GM21360 (cell line): Measurements from ENCODE around the gene MBNL1.
"Not testable (repeated sequence)": the region's sequence is repeated elsewhere in the genome, so short reads cannot be mapped to it uniquely, and the experiment has no call there.

Experiments used
- ATAC-seq: cut with Tn5 transposase; IDR thresholded peaks from one replicate; pipeline ENCODE4 v1.9.1; 2021; ENCODE audit warnings: mild to moderate bottlenecking, moderate library complexity; ENCODE audit not compliant: unreplicated experiment

The MBNL1 gene

DNA sequence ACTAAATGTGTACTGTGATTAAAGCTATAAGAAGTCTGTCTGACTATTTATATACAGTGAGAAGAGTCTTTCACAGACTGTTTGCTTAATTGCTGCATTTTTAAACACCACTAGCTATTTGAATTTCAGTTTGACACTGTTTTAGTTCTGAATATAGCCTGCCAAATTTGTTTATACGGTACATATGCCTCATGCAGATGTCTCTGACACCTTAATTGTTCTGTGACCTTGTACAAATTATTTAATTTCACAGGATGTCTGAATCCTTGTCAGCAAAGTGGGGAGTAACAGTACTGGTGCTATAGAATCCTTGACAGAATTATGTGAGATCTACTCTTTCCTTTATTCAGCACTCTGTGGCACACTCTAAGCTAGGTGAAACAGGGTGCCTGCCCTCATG lies 125.5 kb downstream of the MBNL1 start:
- ATAC-seq = no peak

DNA sequence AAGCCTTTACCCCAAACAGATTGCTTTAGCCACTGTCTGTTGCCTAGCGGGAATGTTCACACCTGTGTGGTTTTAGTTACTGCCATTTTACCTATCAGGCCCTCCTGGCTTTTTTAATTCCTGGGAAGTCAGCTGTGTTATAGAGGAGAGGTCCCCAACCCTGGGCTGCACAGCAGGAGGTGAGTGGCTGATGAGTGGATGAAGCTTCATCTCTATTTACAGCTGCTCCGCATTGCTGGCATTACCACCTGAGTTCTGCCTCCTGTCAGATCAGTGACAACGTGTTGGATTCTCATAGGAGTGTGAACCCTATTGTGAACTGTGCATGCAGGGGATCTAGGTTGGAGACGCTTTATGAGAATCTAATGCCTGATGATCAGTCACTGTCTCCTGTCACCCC lies 127.0 kb downstream of the MBNL1 start:
- ATAC-seq = no peak

DNA sequence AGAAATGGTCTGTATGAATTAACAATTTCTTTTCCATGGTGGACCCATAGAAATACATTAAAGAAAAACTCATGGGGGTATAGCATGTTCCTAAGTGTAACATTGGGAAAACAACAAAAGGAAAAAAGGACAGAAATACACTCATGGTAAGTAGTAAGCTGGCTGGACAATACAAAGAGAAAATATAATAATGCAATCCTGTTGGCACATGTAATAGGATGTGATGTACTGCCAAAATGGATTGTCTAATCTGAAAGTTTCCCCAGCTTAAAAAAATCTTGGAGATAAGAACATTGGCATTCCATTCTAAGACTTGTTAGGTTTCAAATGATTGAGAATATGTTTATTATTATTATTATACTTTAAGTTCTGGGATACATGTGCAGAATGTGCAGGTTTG lies 128.1 kb downstream of the MBNL1 start:
- ATAC-seq = no peak

DNA sequence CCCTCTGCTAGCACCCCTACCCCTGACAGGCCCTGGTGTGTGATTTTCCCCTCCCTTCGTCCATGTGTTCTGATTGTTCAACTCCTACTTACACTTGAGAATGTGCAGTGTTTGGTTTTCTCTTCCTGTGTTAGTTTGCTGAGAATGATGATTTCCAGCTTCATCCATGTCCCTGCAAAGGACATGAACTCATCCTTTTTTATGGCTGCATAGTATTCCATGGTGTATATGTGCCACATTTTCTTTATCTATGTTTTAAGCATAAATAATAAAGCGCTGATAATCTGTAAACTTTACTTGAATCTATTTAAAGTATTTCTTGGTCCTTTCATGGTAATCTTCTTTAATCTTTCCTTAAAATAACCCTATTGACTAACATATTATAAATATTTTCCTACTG lies 128.6 kb downstream of the MBNL1 start:
- ATAC-seq = not testable (repeated sequence)

DNA sequence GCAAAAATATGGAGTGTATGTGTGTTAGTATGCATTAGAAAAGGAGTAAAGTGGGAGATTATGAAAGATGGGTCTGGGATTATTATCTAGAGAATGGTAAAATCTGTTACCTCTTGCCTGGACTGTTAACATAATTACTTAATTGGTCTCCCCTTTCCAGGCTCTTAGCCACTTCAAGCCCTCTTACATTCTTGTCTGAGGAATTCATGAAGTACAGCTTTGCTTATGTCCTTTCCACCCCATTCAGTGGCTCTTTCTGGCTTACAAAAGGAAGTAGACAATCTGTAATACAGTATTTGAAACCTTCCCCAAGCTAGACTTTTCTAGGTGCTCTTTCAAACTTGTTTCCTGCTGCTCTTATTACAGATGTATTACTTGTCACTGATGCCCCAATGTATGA lies 129.8 kb downstream of the MBNL1 start:
- ATAC-seq = no peak

DNA sequence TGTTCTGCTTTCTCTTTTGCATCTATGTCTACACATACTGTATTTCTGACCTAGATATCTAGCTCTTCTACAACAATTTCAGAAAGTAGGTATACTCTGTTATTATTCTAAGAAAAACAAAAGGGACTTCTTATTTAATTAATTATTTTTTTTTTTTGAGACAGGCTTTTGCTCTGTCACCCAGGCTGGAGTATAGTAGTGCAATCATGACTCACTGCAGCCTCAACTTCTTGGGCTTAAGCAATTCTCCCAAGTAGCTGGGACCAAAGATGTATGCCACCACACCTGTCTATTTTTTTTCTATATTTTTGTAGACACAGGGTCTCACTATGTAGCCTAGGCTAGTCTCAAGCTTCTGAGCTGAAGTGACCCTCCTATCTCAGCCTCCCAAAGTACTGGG lies 130.6 kb downstream of the MBNL1 start:
- ATAC-seq = no peak

DNA sequence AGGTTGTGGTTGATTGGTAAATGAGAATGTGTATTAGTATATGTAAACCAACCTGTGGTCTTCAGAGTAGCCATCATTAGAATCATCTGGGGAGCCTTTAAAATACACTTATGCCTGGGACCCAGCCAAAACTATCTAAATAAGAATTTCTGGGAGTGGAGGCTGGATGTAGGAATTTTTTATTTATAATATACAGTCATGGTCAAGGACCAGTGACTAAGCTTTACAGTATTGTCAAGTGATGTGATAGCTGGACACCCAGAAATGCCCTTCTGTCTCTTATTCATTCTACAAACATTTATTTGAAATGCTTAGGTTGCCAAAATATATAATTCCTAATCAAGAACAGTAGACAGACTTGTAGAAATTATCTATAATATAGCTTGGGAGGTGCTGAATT lies 132.2 kb downstream of the MBNL1 start:
- ATAC-seq = no peak

DNA sequence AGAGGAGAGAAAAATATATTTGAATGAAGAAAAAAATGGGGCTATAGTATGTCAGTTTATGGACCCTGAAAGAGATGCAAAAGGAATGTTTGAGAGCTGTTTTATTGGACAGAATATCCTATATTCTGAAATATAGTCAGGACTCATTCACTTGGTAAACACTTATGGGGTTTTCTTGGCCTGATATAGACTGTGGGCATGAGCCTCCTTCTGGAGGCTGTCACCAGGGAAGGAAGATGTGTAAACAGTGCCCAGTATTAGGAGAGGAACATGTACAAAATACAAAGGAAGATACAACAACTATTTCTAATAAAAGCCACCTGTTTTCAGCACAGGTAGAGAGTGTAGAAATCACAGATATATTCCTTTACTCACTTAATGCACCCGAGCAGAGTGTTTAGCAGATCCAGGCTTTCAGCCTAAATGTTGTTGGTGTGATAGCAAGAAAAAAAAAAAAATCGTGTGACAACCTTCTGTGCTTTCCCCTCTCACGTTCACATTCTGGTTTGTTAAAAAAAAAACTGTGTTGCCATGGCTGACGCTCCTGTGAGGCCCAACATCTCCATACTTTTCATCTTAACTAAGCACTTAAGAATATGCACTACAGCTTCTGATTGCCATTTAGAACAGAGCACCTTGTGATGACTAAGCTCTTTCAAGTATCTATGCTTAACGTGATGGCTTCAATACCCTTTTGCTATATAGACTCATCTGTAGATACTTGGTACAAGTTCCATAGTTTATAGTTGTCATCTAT lies 134.1 kb downstream of the MBNL1 start:
- no peak for ATAC-seq

DNA sequence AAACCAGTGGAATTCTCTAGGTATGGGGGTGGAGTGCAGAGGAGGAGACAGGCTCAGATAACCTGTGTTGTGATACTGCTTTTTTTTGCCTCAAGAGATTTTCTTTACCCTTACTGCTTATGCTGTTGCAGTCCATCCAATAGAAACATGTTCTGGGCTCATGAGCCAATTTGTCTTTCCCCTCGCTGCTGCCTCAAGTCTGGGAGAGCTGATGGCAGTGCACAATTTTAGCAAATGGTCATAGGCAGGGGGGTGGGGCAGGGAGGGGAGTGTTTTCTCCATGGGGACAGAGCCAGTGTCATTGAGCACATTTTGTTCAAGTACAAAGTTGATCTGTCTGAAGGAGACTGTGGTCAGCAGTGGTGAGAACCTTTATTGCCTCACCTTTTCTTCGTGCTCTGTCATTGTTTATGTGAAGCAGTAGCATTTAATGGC lies 134.9 kb downstream of the MBNL1 start:
- ATAC-seq = no peak

DNA sequence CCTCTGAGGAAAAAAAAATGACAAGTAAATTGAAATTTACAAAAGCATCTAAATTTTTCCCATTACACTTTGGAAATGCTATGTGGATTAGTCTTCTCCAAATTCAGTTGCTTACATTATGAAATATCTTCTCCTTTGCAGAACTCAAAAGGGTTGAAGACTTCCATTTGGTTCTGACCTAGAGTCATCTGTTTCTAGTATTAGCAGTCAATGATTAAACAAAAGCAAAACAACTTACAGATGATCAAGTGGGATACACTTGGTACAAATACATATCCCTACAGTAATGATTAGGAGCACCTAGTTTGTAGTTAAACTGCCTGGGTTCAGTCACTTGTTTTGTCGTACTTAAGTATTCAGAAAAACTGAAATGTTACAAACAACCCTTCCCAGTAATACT lies 136.2 kb downstream of the MBNL1 start:
- no peak for ATAC-seq

DNA sequence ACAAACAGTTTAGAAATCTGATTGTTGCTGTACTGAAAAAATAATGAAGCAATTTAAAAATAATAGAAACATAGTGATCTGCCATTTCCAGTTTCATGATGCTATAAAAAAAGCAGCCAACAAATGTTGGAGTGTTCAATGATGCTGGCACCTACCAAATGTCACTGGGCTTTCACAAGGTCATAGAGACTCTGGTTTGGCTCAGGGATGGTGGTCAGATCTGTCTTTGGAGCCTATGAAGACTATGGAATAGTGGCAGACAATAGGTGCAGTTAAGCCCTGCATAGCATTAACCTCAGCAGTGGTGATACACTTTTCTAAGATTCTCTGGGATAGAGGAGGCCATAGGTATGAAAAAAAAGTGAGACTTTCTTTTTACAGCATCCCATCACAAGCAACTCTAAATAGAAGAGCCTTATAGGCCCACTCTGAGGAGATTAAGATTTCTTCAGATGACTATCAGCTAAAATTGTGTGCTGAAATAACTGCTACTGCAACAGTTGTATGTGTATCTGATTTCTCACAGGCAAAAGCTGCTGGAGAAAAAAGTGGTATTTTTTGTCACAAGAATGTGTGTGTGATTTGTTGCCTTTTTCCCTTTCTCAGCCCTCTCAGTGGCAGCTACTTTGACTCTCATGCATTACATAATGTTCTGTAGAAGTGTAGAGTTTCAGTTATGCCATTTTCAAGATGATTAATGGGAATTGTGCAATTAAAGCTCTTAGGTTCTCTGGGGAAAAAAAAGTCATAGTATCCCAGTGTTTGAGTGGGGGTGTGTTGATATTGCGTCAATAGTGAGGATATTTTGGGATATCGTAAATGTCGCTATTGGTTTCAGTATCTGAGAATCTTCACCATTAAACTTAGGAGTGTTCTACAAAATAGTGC lies 137.4 kb downstream of the MBNL1 start:
- no peak for ATAC-seq

DNA sequence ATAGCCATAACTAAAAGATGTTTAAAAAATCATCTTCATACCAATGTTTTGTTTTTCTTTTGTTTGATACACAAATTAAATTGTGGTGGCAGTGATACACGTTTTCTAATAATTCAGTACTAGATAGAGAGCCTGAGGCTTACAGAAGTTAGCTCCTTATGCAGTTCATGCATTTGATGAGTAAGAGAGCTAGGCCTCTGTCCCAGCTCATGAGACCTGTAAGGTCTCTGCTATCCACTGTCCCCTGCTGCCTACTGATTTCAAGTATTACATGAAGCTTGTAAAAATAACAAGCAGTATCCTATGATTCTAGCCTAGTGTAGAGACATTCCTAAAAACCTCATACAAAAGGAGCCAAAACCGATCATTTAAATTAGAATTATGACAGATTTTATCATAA lies 144.5 kb downstream of the MBNL1 start:
- ATAC-seq = no peak

DNA sequence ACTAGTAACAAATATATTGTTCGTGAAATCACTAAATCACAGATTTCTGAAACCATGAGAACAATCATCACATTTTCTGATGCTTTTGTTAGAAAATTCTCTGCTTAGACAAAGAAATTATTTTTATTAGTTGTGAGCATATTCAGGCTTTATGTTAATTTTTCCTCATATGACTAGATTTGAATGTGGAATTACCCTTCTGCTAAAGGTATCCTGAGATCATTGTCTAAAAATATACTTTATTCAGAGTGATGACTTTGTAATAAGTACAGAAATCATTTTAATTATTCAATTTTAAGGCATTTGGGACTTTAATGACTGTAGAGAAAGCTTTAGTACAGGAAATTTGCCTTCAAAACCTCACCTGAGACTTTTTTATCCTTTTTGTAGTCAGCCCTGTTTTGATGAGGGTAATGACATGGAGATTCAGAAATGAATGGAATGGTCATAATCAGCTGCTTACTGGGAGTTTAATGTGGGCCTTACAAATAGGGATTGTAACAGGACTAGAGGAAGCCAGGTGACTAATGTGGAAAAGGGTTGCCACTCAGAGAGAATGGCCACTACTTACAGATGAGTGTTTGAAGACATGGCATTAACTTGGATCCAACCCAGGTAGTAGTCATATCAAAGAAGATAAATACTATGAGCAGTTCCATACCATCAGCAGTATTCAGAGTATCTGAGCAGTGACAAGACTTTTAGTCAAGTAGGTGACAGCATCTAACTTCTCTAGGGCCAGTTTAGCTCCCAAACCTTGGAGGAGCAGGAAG lies 148.3 kb downstream of the MBNL1 start:
- ATAC-seq = no peak

DNA sequence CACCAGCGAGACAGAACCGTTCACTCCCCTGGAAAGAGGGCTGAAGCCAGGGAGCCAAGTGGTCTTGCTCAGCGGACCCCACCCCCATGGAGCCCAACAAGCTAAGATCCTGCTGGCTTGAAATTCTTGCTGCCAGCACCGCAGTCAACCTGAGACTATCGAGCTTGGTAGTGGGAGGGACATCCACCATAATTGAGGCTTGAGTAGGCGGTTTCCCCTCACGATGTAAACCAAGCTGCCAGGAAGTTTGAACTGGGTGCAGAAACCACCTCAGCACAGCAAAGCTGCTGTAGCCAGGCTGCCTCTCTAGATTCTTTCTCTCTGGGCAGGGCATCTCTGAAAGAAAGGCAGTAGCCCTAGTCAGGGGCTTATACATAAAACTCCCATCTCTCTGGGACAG lies 151.0 kb downstream of the MBNL1 start:
- no peak for ATAC-seq

DNA sequence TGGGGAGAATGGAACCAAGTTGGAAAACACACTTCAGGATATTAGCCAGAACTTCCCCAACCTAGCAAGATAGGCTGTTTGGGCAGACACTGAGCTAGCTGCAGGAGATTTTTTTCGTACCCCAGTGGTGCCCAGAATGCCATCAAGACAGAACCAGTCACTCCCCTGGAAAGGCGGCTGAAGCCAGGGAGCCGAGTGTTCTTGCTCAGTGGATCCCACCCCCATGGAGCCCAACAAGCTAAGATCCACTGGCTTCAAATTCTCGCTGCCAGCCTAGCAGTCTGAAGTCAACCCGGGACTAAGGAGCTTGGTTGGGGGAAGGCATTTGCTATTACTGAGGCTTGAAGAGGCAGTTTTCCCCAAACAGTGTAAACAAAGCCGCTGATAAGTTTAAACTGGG lies 152.4 kb downstream of the MBNL1 start:
- no peak for ATAC-seq

DNA sequence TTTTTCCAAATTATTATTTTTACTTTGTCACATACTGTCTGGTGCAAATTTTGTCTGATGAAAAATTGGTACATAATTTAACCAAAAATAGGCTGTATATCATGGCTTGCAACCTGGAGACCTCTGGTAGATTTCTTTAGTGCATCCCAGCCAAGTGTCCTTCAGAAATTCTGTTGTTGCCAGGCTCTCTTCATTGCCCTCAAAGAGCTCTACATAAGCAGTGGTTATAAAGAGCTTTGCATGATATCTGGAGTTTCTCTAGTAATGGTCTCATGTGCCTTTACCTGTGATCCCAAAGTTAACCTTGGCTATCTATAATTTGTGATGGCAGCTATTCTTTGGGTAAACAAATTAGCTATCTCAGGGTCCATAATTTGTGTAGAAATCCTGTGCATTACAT lies 157.7 kb downstream of the MBNL1 start:
- ATAC-seq = no peak

DNA sequence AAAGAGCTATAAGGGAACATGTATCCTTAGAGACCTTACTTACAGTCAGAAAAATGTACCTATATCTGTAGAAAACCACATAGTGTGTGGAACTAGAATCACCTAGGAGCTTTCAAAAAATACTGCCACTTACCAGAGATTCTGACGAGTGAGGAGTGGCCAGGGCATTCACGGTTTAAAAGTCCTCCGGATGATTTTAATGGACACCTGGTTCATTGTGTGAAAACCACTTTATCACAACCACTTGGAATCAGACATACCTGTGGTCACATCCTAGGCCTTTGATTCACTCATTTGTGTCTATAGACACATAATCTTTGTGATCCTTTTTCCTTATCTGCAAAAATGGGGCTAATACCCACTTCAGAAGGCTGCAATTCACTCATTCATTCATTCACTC lies 159.8 kb downstream of the MBNL1 start:
- no peak for ATAC-seq

DNA sequence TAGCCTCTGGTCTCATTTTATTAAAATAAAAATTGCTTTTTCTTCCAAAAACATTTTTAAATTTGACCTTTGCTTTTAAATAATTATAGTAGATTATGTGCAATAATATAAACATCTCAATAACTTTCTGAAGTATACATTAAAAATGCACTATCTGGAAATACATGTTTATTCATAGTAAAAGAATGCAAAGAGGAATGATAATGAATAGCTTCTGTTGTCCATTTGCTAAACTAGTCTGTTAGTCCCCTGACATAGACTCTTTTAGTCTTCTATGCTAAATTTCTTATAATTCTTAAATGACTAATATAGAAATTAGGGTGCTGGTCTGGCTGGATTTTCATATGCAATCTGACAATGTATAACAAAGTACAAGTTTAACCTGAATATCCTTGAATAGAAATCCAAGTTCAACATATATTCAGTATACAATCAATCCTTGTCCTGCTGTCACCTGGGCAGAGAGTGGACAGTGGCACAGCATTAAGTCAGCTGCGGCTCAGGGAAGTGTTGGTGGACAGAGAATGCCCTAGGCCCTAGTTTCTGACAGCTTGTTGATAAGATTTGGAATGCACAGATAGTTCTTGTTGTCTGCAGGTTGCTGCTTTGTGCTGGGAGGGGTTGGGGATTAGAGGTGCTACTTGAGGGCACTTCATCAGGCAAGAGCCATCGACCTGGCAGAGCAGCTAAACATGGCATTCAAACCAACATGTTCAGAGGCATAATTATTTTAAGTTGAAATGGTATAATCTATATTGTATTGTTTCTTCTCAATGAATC lies 161.7 kb downstream of the MBNL1 start:
- ATAC-seq = no peak

DNA sequence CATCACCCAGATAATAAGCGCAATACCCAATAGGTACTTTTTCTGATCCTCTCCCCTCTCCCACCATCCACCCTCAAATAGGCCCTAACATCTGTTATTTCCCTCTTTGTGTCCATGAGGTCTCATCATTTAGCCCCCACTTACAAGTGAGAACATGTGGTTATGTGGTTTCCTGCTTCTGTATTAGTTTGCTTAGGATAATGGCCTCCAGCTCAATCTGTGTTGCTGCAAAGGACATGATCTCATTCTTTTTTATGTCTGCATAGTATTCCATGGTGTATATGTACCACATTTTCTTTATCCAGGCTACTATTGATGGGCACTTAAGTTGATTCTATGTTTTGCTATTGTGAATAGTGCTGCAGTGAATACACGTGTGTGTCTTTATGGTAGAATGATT lies 165.4 kb downstream of the MBNL1 start:
- ATAC-seq = no peak

DNA sequence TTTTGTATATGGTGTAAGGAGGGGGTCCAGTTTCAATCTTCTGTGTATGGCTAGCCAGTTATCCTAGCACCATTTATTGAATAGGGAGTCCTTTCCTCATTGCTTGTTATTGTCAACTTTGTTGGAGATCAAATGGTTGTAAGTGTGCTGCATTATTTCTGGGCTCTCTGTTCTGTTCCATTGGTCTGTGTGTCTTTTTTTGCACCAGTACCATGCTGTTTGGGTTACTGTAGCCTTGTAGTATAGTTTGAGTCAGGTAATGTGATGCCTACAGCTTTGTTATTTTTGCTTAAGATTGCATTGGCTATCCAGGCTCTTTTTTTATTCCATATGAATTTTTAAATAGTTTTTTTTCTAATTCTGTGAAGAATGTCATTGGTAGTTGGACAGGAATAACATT lies 166.5 kb downstream of the MBNL1 start:
- not testable (repeated sequence) for ATAC-seq
